SK-N-SH (cell line): ENCODE measurements around the gene RABGAP1L. TPM values are rescaled to one million over a fixed set of nuclear protein-coding genes. Genes with fewer than 3 reads are reported as not detected.

Experiments used
- CTCF ChIA-PET: fragments of 300-600, 350-600 bp; formaldehyde crosslinking; extraction: SDS; loops from one replicate; lab custom pipeline; 2021; lab: Yijun Ruan, JAX
- POLR2A ChIA-PET: fragments of 350-600 bp; sonication (Branson Sonifier 250); formaldehyde crosslinking; extraction: SDS; loops from one replicate; lab custom pipeline; 2020; ENCODE audit warnings: antibody characterized with exemption, inconsistent platforms; lab: Yijun Ruan, JAX
- DNase-seq: peaks from one replicate; pipeline ENCODE4 v3.0.0; 2012
- H2AFZ ChIP-seq: fragments of 200-600 bp; sonication (generic); 2 replicates; pipeline ENCODE4 v1.8.1; 2016; ENCODE audit warnings: antibody characterized with exemption, mild to moderate bottlenecking, low read depth
- H3F3A ChIP-seq: fragments of 200-600 bp; sonication (generic); replicated peaks from 2 replicates; pipeline ENCODE3; 2016; ENCODE audit warnings: antibody characterized with exemption, mild to moderate bottlenecking; ENCODE audit not compliant: insufficient read depth
- H3K27ac ChIP-seq, 2 experiments: fragments of 200-500 bp in 1 of 2; fragments of 200-600 bp in 1 of 2; sonication (Bioruptor generic) in 1 of 2; sonication (generic), shearing (Covaris generic) in 1 of 2; 2 replicates each; pipeline versions ENCODE4 v1.5.1 to v1.6.1; 2014 to 2016; ENCODE audit warnings: low read depth in 2 of 2, inconsistent platforms in 1 of 2, low read length in 1 of 2, mild to moderate bottlenecking in 1 of 2, mixed read lengths in 1 of 2
- H3K27me3 ChIP-seq: fragments of 200-600 bp; sonication (generic), shearing (Covaris generic); 2 replicates; pipeline ENCODE4 v1.6.1; 2016; ENCODE audit warnings: mixed run types; ENCODE audit not compliant: insufficient read depth
- H3K36me3 ChIP-seq, 2 experiments: fragments of 200-500 bp in 1 of 2; fragments of 200-600 bp in 1 of 2; sonication (Bioruptor generic) in 1 of 2; sonication (generic) in 1 of 2; replicated peaks in 1 of 2; 2 replicates each; pipeline versions ENCODE3 to v1.5.1; 2014 to 2016; ENCODE audit warnings: low read length in 1 of 2, mild to moderate bottlenecking in 1 of 2; ENCODE audit not compliant: insufficient read depth in 2 of 2, control insufficient read depth in 1 of 2
- H3K4me1 ChIP-seq, 2 experiments: fragments of 200-500 bp in 1 of 2; fragments of 200-600 bp in 1 of 2; sonication (Bioruptor generic) in 1 of 2; sonication (generic), shearing (Covaris generic) in 1 of 2; 2 replicates each; pipeline versions ENCODE4 v1.5.1 to v1.6.1; 2014 to 2016; ENCODE audit warnings: low read depth in 1 of 2, low read length in 1 of 2, mixed run types in 1 of 2; ENCODE audit not compliant: insufficient read depth in 2 of 2, control insufficient read depth in 1 of 2
- H3K4me2 ChIP-seq: fragments of 200-600 bp; sonication (generic), shearing (Covaris generic); 2 replicates; pipeline ENCODE4 v1.6.1; 2017; ENCODE audit warnings: mixed run types
- H3K4me3 ChIP-seq, 2 experiments: fragments of 200-500 bp in 1 of 2; fragments of 200-600 bp in 1 of 2; sonication (Bioruptor generic) in 1 of 2; sonication (generic), shearing (Covaris generic) in 1 of 2; 2 replicates each; pipeline versions ENCODE4 v1.5.1 to v1.8.1; 2014 to 2016; ENCODE audit warnings: low read depth in 2 of 2, inconsistent platforms in 1 of 2, low read length in 1 of 2, mild to moderate bottlenecking in 1 of 2, mixed read lengths in 1 of 2, moderate library complexity in 1 of 2
- H3K79me2 ChIP-seq: fragments of 200-600 bp; sonication (generic); 2 replicates; pipeline ENCODE4 v1.8.1; 2017; ENCODE audit warnings: mild to moderate bottlenecking; ENCODE audit not compliant: insufficient read depth
- H3K9ac ChIP-seq: fragments of 200-600 bp; sonication (generic); 2 replicates; pipeline ENCODE4 v1.6.1; 2017; ENCODE audit warnings: mixed run types
- H3K9me2 ChIP-seq: fragments of 200-600 bp; sonication (generic); 2 replicates; pipeline ENCODE4 v1.6.1; 2017; ENCODE audit warnings: mixed run types
- H3K9me3 ChIP-seq: fragments of 200-600 bp; sonication (generic); 2 replicates; pipeline ENCODE4 v1.6.1; 2017; ENCODE audit warnings: mixed run types, mild to moderate bottlenecking, moderate library complexity
- H4K20me1 ChIP-seq: fragments of 200-600 bp; sonication (generic); 2 replicates; pipeline ENCODE4 v1.6.1; 2017; ENCODE audit warnings: mild to moderate bottlenecking, mixed run types; ENCODE audit not compliant: insufficient read depth
- CHD2 ChIP-seq: fragments of 150-350 bp; IDR thresholded peaks from 2 replicates; pipeline ENCODE4 v1.6.1; 2018; ENCODE audit warnings: low read length; ENCODE audit not compliant: partially characterized antibody
- CTCF ChIP-seq: fragments of 200-600 bp; sonication (generic); IDR thresholded peaks from 2 replicates; pipeline ENCODE4 v1.6.1; 2017; ENCODE audit warnings: antibody characterized with exemption, mild to moderate bottlenecking, moderate library complexity
- EP300 ChIP-seq, 2 experiments: IDR thresholded peaks; 2 replicates each; pipeline versions ENCODE4 v1.4.0 to v1.6.1; 2012; ENCODE audit warnings: borderline replicate concordance in 1 of 2, low read depth in 1 of 2, low read length in 1 of 2
- EZH2phosphoT487 ChIP-seq: fragments of 200-600 bp; sonication (generic); IDR thresholded peaks from 2 replicates; pipeline ENCODE4 v1.6.1; 2017; ENCODE audit warnings: low read depth, mixed run types, mild to moderate bottlenecking, antibody characterized with exemption, moderate library complexity, borderline replicate concordance
- JUND ChIP-seq: IDR thresholded peaks from 2 replicates; pipeline ENCODE4 v1.4.0; 2012
- MEF2A ChIP-seq: IDR thresholded peaks from 2 replicates; pipeline ENCODE4 v1.4.0; 2012; ENCODE audit warnings: low read depth, borderline replicate concordance
- MXI1 ChIP-seq: IDR thresholded peaks from 2 replicates; pipeline ENCODE4 v1.6.1; 2012; ENCODE audit warnings: mild to moderate bottlenecking, low read depth, low read length, improper control_type of control experiment
- RAD21 ChIP-seq: IDR thresholded peaks from 2 replicates; pipeline ENCODE4 v1.6.1; 2012; ENCODE audit warnings: mild to moderate bottlenecking, low read length
- RCOR1 ChIP-seq: fragments of 150-350 bp; IDR thresholded peaks from 2 replicates; pipeline ENCODE4 v1.6.1; 2017; ENCODE audit warnings: antibody characterized with exemption, low read length
- RXRA ChIP-seq: IDR thresholded peaks from 2 replicates; pipeline ENCODE4 v1.4.0; 2012; ENCODE audit warnings: low read depth, mild to moderate bottlenecking, borderline replicate concordance
- SIN3A ChIP-seq: IDR thresholded peaks from 2 replicates; pipeline ENCODE4 v1.6.1; 2012; ENCODE audit warnings: low read depth, mild to moderate bottlenecking, low read length, moderate library complexity, borderline replicate concordance
- SMC3 ChIP-seq: IDR thresholded peaks from 2 replicates; pipeline ENCODE4 v1.6.1; 2012; ENCODE audit warnings: low read depth, low read length, improper control_type of control experiment
- USF1 ChIP-seq: IDR thresholded peaks from 2 replicates; pipeline ENCODE4 v1.4.0; 2012; ENCODE audit warnings: low read depth, borderline replicate concordance
- USF2 ChIP-seq: fragments of 150-350 bp; IDR thresholded peaks from 2 replicates; pipeline ENCODE4 v1.6.1; 2017; ENCODE audit warnings: antibody characterized with exemption, low read length, low read depth, borderline replicate concordance
- YY1 ChIP-seq: IDR thresholded peaks from 2 replicates; pipeline ENCODE4 v1.4.0; 2012; ENCODE audit warnings: low read depth, mild to moderate bottlenecking
- ZBTB33 ChIP-seq: IDR thresholded peaks from 2 replicates; pipeline ENCODE4 v1.4.0; 2012; ENCODE audit warnings: low read depth, borderline replicate concordance
- WGBS: methylation state at CpG from one replicate; pipeline ENCODE4 v1.1.6; 2017; ENCODE audit warnings: low lambda C conversion rate; 5-methylcytosine and 5-hydroxymethylcytosine counted together
- polyA plus RNA-seq, 3 experiments: library from polyadenylated mRNA; depleted of rRNA; stranded (reverse); fragments of >200 nt; gene quantifications; 2 replicates each; pipeline ENCODE4 v1.2.3, GENCODE V29; 2012

The RABGAP1L gene
- polyA plus RNA-seq, 1 of the 3 experiments (the other 2 are of a cell fraction): 7.2 TPM

GRCh38 chr1:174971902-174972301 is 812.6 kb downstream of the RABGAP1L start:
- H4K20me1 ChIP-seq: no peaks in the 10 kb centered on the region
- no peaks in the 10 kb centered on the region for H3K79me2 ChIP-seq
- DNase-seq: no peak
- CTCF ChIA-PET: interaction anchor here (1.2 to 2.4 kb wide), 4 partner anchors 11 to 203 kb away, joined by 3 to 10 read pairs (median 4); no protein-coding TSS in a partner anchor
- H3K36me3 ChIP-seq: no peaks in the 10 kb centered on the region
- no peak for TF ChIP-seq JUND
- TF ChIP-seq USF1: no peak
- no peak overlapping the region; the same call in 1 of the 2 replicates for H2AFZ ChIP-seq
- H3K4me3 ChIP-seq: no peak overlapping the region
- POLR2A ChIA-PET: no interaction called here
- H3K9me2 ChIP-seq: no peaks in the 10 kb centered on the region
- H3K27me3 ChIP-seq: no peaks in the 10 kb centered on the region
- H3K9ac ChIP-seq: no peak overlapping the region
- no peaks in the 10 kb centered on the region for H3K9me3 ChIP-seq
- WGBS: 95% methylated on average over 2 of the region's 2 CpGs
- no peak overlapping the region for H3K27ac ChIP-seq
- H3F3A ChIP-seq: no peaks in the 10 kb centered on the region
- H3K4me1 ChIP-seq: peaks cover 6 to 13% of the 10 kb centered on the region in 2 experiments; a peak in 3 of 4 replicates
- no peak overlapping the region for H3K4me2 ChIP-seq

- no peaks in the 10 kb centered on the region for H3K79me2 ChIP-seq
- 78% methylated on average over 2 of the region's 2 CpGs for WGBS
Measured at GRCh38 chr1:174974711-174975119, 815.4 kb downstream of the RABGAP1L start.

GRCh38 chr1:174975764-174976163 is 816.4 kb downstream of the RABGAP1L start:
- H4K20me1 ChIP-seq: no peaks in the 10 kb centered on the region
- no peaks in the 10 kb centered on the region for H3K27me3 ChIP-seq
- CTCF ChIA-PET: interaction anchor here (0.6 to 1.8 kb wide), 6 partner anchors 70 to 713 kb away, joined by 3 to 8 read pairs (median 4); no protein-coding TSS in a partner anchor
- H3K4me2 ChIP-seq: no peak overlapping the region
- peak overlapping the region in 1 of 2 experiments; percentile 83; a peak in 2 of 4 replicates for H3K27ac ChIP-seq
- H3K9ac ChIP-seq: no peak overlapping the region
- H3K4me1 ChIP-seq: peaks cover 8 to 13% of the 10 kb centered on the region in 2 experiments; a peak in 2 of 4 replicates
- H3K9me2 ChIP-seq: no peaks in the 10 kb centered on the region
- 89% methylated on average over 1 of the region's 1 CpG for WGBS
- H3K9me3 ChIP-seq: no peaks in the 10 kb centered on the region
- no peak overlapping the region for H2AFZ ChIP-seq
- H3F3A ChIP-seq: no peaks in the 10 kb centered on the region
- no peak for DNase-seq
- peaks cover 0 to 5% of the 10 kb centered on the region in 2 experiments for H3K36me3 ChIP-seq
- POLR2A ChIA-PET: no interaction called here
- H3K79me2 ChIP-seq: no peaks in the 10 kb centered on the region
- no peak overlapping the region for H3K4me3 ChIP-seq
- TF ChIP-seq USF2 (no peak), RAD21 (no peak), YY1 (no peak), EZH2phosphoT487 (no peak), RCOR1 (no peak), RXRA (no peak), ZBTB33 (no peak), CTCF (no peak), SMC3 (no peak), MEF2A (no peak)

More at GRCh38 chr1:174974711-174975119, 815.4 kb downstream of the RABGAP1L start:
- H4K20me1 ChIP-seq: no peaks in the 10 kb centered on the region
- H3K4me2 ChIP-seq: no peak overlapping the region
- no peaks in the 10 kb centered on the region for H3F3A ChIP-seq
- H3K4me3 ChIP-seq: no peak overlapping the region
- H3K27ac ChIP-seq: peak overlapping the region in 1 of 2 experiments; percentile 83; a peak in 2 of 4 replicates
- no peaks in the 10 kb centered on the region for H3K9me3 ChIP-seq
- H3K36me3 ChIP-seq: peaks cover 0 to 2% of the 10 kb centered on the region in 2 experiments
- H3K9ac ChIP-seq: no peak overlapping the region
- TF ChIP-seq RCOR1: peak; percentile 62; the same call in 1 of the 2 replicates
- peak; percentile 16 for TF ChIP-seq RAD21
- peak; percentile 49; the same call in 1 of the 2 replicates for TF ChIP-seq MXI1
- TF ChIP-seq SIN3A: no peak
- peak in 1 of 2 experiments; percentile 76; a peak in 2 of 4 replicates for TF ChIP-seq EP300 (IDR thresholded peaks at IDR 0.05; ENCODE audit: borderline replicate concordance in 1 of 2, low read depth in 1 of 2, low read length in 1 of 2)
- peak; percentile 15 for TF ChIP-seq CHD2
- ChIA-PET POLR2A (interaction anchor here (0.8 to 1.3 kb wide), 2 partner anchors 15 to 25 kb away, joined by 3 to 4 read pairs; partner anchors contain the start of gene CACYBP), CTCF (interaction anchor here (0.7 to 1.8 kb wide), 6 partner anchors 9 to 231 kb away, joined by 3 to 8 read pairs (median 4); no protein-coding TSS in a partner anchor)
- DNase-seq: peak; percentile 44
- H2AFZ ChIP-seq: no peak overlapping the region
- H3K4me1 ChIP-seq: peaks cover 8 to 13% of the 10 kb centered on the region in 2 experiments; a peak in 2 of 4 replicates
- H3K27me3 ChIP-seq: no peaks in the 10 kb centered on the region
- H3K9me2 ChIP-seq: no peaks in the 10 kb centered on the region
